SU-DHL-6 (cell line): ENCODE results near the gene FAM177B.

Source experiments
- CTCF ChIP-seq: fragments of 200-600 bp; sonication (generic); IDR thresholded peaks from one replicate; pipeline ENCODE4 v1.5.1; 2017; ENCODE audit warnings: antibody characterized with exemption, mild to moderate bottlenecking, low read length, moderate library complexity; ENCODE audit not compliant: insufficient read depth, poor library complexity, severe bottlenecking
- EZH2phosphoT487 ChIP-seq: fragments of 200-600 bp; sonication (generic), shearing (Covaris generic); conservative IDR thresholded peaks from 2 replicates; pipeline ENCODE4 v1.6.1; 2018; ENCODE audit warnings: mild to moderate bottlenecking, antibody characterized with exemption, low read length, moderate library complexity, mixed read lengths

DNA sequence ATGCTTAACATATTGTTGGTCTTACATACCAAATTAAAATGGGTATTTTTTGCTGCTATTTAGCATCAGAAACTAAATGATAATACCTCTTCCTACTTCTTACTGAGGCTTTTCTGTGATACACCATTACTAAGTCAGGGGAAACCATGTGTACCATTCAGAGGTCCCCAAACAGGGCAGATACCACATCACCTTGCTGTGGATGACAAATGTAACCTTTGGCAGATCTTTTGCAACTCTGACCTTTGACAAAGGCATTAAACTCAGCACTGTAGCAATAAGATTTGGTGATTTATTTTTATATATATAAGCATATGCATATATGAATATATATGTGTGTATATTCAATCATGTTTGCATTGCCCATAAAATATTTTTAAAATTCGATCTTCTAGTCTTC is 2.9 kb downstream of the FAM177B start:
- TF ChIP-seq CTCF (no peak), EZH2phosphoT487 (no peak)
